ENCODE data around the gene DOCK3.
"Not testable (repeated sequence)": the region's sequence is repeated elsewhere in the genome, so short reads cannot be mapped to it uniquely, and the experiment has no call there.

Gene DOCK3

DNA sequence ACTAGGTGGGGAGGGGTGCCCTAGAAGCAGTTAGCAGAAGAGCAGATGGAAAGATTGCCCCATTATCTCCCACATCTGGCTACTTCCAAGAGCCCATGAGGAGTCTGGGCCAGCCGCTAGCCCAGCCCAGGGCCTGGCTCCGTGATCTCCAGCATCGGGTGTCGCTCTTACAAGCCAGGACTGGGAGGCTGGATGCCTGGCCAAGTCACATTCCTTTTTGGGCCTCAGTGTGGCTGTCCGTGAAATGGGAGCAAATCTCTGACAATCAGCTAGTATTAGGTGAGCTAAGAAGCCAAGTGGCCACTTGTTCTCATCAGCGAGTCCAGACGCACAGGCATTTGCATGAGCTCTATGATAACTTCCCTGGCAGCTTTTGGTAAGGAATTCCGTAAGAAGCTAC is 23.3 kb upstream of the DOCK3 start:
- no peak for DNase-seq

DNA sequence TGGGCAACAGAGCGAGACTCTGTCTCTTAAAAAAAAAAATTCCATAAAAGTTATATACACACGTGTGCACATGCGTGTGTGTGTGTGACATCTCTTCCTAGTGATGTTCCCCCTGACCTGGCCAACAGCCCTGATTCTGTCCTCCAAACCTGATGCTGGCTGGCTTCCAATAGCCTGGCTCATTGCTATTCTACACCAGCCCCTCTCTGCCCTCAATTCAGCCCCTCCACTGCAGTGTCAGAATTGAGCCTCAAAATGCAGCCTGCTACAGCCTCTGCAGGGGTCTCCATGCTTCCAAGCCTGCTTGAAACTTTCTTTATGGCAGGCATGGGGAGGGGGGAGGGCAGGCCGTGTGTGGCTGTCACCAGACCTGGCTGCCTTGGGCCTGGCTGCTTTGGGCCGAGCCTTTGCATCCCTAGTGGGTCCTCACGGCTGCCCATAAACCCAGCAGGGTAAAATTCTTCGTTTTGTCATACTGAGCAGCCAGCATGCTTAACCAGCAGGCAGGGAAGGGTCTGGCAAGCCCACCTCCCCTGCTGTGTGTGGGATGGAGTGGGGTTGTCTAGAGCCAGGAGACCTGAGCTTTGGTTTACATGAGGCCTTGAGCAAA is 22.7 kb upstream of the DOCK3 start:
- DNase-seq, result no peak

GRCh38 chr3:50652709-50653108 is 22.0 kb upstream of the DOCK3 start:
- DNase-seq, result no peak

DNA sequence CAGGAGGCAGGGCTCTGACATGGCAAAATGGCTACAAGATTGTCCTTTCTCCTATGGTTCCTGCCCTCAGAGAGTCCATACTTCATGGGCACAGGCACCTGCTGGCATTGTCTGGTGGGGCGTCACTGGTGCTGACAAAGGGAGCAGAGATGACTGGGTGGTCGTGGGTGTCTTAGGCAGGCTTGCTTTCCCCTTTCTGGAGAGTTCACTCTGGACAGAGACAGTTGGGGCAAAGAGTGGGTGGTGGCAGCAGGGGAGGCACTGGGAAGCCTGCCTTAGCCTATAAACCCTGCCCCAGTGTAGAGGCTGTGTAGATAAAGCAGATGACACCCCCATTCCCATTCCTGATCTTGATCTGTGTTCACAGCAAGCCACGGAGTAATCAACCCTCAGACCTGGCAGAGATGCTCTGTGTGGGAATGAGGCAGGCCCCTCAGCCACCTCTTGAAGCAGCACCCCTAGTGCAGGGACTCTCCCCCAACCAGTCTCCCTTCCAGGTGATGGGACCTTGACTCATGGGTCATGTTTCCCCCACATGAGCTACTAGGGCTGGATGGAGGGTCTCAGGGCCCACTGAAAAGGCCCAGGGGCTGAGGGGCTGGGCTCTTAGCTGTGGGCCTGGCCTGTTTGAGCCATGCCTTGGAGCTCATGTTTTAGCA is 20.7 kb upstream of the DOCK3 start:
- DNase-seq, result no peak

- no peak for DNase-seq
Measured at GRCh38 chr3:50655009-50655830, 19.5 kb upstream of the DOCK3 start.

DNA sequence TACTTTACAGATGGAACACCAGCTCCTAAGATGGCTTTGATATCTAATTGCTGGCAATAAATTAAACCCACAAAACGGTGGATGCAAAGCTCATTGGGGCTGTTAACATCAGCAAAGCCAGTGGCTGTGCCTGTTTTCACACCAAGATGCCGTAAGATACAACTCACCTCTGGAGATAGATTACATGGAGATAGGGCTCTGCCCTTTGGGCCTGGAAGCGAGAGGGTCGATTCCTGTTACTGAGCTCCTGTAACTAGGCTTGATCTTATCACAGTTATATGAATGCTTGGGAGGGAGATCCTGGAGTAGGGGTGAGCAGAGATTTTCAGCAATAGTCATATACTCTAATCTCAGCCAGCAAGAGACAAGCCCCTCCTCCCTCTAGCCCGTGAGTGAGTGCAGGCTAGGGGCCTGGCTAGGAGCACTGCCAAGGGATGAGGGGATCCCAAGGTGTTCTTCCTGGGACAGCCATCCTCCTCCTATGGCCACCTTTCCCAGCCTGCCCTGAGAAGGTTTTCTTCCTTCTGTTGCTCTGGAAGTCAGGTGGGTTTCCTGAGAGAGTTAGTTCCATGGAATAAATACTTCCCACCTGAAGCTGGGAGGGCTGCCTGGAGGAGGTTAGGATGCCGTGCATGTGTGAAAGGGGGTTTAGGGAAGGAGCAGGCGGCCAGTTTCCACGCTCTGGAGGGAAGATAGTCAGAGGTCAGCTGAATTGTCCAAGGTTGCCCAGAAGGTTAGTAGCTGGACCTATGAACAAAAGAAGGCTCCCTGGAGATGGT is 18.1 kb upstream of the DOCK3 start:
- DNase-seq, result no peak

DNA sequence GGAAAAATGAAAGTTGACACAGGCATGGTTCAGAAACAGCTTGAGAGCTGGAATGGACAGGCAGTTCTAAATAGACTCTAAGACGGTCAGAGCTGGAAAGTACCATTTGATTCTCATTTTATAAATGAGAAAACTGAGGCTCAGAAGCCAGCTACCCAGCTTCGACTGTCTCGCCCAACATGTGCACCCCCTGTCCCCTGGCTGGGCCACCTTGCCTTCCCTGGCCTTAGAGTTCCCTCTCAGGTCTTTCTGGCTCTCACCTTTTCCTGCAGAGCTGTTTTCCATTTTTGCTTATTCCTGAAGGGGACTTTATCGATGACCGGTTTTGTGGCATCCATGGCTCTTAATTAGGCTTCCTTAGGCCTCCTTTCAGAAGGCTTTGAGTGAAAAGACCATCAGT is 17.3 kb upstream of the DOCK3 start:
- no peak for DNase-seq

DNA sequence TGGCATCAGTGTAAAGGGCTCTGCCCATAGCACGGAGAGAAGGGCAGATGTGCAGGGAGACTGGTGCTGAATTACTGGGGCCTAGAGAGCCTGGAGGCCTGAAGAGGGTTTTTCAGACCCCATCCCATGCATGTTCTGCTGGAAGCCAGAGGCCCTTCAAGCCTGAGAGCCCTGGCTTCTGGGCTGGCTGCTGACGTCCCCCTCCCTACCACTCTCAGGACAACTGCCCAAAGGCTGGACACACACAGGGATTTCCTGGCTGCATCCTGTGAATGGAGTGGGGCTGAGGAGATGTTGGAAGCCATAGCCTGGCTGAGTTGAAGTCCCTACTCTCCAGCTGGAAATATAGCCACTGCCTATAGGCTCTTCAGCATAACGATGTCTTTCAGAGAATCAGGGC is 16.9 kb upstream of the DOCK3 start:
- no peak for DNase-seq

DNA sequence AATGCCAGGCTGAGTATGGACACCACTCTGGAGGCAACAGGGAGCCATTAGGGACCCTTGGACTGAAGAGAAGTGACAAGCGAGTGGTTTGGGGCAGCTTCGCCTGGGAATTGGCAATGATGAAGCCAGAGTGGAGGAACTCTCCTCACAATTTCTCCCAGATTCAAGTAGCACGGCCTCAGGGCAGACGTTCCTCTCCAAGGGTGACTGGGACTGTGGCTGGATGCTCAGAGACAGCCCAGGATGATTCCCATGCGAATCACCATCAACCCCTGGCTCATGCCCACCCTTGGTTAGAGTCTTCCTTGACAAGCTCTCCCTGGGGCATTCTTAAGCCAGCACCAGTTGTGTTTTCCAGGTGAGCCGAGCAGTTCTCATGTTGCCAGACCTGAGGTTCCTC is 16.3 kb upstream of the DOCK3 start:
- DNase-seq, result no peak

- no peak for DNase-seq
Measured at GRCh38 chr3:50658831-50659230, 15.9 kb upstream of the DOCK3 start.

- no peak for DNase-seq
Measured at GRCh38 chr3:50660386-50660785, 14.3 kb upstream of the DOCK3 start.

DNA sequence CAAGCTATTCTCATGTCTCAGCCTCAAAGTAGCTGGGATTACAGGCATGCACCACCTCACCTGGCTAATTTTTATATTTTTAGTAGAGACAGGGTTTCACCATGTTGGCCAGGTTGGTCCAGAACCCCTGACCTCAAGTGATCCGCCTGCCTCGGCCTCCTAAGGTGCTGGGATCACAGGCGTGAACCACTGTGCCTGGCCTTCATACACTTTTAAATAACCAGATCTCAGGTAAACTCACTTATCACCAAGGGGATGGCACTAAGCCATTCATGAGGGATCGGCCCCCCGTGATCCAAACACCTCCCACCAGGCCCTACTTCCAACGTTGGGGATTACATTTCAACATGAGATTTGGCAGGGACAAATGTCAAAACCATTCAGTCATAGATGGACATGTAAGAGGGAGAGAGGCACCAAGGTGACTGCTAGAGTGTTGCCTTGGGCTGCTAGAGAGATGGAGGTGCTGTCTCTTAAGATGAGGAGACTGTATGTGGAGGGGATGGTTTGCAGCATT is 13.3 kb upstream of the DOCK3 start:
- no peak for DNase-seq

DNA sequence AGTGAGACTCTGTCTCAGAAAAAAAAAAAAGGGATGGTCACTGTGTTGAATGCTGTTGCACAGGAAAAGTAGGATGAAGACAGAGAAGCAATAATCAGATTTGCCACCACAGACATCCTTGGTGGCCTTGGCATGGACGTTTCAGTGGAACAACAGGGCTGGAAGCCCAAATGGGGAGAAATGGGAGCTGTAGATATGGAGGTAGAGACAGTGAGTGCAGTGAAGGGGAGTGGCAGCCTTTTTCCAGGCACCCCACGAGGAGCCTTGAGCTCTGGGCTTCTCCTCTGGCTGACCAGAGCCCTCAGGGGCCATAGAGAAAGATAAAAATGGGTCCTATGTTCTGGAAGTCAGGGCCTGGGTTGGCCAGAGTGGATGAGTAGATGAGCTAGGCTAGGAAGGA is 12.3 kb upstream of the DOCK3 start:
- no peak for DNase-seq

DNA sequence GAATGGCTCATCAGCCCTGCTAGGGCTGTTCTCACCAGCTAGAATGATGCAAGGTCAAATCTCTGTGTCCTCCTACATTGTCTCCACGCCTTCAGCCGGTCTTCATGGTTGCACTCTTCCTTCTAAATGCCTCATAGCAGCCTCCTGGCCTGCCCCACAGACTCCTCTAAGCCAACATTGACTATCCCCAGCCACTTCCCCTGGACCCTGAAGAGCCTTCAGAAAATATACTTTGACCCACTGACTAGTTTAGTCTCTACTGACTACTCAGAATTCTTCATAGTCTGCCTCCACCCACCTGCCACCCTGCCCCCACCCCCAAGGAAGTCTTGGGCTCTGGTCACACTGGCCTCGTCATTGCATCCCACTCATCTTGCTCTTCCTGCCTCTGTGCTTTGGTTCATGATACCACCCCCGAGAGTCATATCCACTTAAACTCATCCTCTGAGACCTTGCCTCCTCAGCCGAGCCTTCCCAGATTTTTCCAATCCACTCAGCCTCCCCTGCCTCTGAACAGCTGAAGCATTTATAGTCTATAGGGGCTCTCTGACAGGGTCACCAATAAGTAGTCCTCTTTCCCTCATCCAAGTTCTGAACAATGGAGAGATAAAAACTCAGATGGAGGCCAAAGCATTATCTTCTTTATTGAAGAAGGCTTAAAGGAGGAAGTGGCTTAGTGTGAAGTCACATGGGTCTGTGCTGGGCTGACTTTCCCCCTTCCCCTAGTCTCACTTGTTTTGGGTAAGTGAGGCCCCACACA is 9.5 kb upstream of the DOCK3 start:
- DNase-seq, result no peak

GRCh38 chr3:50665841-50666115 is 8.9 kb upstream of the DOCK3 start:
- not testable (repeated sequence) for DNase-seq

DNA sequence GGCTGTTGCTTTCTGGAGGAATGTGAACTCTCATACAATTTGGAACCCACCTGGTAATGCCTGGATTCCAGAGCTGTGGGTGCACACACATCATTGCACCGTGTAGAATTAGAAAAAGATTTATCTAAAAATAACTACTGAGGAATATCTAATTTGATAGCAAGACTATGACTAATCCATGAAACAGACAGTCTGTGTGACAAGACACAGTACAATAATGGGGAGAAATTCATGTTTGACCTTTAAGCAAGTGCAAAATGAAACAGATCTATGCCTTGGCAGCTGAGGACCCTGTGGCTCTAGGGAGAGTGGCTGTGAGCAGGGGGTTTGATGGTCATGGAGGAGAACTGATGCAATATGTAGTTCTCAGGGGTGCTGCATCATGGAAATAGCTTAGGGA is 7.9 kb upstream of the DOCK3 start:
- DNase-seq, result no peak

- no peak for DNase-seq
Measured at GRCh38 chr3:50671331-50671730, 3.4 kb upstream of the DOCK3 start.

GRCh38 chr3:50672656-50673055 is 2.1 kb upstream of the DOCK3 start:
- no peak for DNase-seq

DNA sequence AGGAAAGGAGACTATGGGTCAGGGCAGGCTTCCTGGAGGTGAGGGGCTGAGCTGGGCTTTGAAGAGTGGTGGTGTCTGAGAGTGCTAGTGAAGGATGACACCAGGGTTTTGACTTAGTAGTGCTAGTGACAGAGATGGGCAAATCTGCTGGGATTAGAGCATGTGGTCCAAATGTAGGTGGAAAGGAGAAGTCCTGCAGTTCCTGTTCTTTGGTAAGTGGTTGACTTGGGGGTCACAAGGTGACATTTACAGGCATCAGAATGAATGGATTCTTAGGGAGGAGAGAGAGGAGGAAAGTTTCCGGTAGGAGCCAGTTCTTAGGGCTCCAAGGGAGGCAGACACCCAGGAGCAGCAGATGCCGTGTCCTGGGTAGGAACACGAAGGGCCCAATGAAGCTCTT is 796 bp upstream of the DOCK3 start:
- no peak for DNase-seq

- peak; percentile 61 for DNase-seq
Measured at GRCh38 chr3:50675179-50676030, 678 bp downstream of the DOCK3 start.

GRCh38 chr3:50676031-50676705 is 1.4 kb downstream of the DOCK3 start:
- no peak for DNase-seq
